Measurements from ENCODE around the gene UBE2E2.
"Not testable (repeated sequence)": the region's sequence is repeated elsewhere in the genome, so short reads cannot be mapped to it uniquely, and the experiment has no call there.

UBE2E2 gene

DNA sequence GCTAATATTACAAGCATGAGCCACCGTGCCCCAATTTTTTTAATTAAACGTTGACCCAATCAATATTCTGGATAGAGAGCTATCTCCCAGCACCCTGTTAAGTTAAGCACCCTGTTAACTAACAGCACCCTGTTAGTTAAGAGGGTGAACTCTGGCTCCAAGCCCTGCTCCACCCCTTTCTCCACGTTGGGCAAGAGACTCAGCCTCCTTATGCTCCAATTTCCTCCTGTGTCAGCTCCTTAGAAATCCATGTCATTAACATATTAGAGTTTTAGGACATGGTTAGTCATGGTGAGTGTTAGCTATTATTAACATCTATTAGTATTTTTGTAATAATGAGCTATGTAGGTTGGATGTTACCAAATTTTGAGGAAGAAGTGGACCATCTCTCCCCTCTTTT lies 385.4 kb downstream of the UBE2E2 start:
- DNase-seq (ENCODE audit: low read depth), result no peak

DNA sequence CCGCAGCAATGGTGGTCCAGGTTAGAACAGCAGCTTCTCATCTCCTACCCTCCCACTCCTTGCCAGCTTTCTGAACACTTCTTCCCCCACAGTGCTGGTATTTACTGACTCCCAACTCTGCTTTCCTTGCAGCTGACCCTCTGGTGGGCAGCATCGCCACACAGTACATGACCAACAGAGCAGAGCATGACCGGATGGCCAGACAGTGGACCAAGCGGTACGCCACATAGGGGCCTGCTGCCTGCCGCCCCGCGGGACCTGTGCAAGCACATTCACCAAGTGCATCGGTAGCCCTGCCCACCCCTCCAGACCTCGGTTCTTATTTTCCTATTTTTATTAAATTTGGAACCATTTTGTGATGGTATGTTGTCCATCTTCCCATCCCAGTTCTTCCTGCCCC lies 386.5 kb downstream of the UBE2E2 start:
- DNase-seq (ENCODE audit: low read depth), result no peak

DNA sequence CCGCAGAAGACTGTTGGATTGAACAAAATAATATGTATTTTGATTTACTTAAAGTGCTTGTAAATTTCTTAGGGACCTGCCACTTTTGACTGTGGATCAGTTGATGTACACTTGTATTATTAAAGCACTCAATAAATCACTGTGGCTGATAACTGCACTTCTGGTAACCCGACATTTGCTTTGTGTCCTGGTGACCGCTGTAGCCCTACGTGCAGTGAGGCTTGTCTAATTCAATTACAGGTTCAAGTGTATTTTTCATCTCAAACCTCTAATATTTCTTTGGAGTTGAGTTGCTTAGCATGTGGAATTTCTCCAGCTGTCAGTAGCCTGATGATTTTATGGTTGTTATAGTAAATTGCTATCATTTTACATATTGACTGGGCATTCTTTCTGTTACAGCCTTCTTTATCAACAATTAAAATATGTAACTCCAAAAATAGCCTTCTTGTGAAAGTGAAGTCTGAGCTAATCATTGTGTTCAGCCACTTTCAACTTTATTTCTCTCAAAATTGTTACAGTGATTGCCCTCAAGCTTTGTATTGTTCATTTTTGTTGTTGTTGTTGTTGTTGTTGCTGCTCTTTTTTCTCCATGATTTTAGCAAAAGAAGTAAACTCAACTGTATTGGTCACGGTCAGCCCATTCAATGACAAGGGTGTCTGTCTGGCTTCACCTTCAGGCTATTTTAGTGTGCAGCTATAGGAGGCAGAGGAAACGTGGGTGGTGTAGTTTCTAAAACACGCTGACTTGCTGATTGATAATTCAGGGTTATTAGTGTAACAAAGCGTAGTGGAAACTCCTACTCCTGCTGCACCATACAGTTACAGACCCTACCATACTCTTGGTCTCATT lies 387.5 kb downstream of the UBE2E2 start:
- DNase-seq (ENCODE audit: low read depth), result no peak

DNA sequence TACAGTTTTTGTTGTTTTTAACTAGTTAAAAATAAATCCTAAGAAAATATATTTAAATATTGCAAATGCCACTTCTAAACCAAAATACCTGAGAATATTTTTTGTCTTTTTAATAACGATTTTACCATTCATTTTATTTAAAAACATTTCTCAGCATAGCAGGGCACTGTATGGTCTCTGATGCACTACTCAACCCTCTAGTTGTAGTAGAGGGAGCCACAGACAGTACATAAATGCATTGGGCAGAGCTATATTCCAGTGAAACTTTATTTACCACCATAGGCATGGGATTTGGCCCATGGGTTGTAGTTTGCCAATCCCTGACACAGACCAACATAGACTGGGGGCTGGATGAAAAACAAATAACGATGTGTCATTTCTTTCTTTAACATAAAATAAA lies 388.2 kb downstream of the UBE2E2 start:
- DNase-seq (ENCODE audit: low read depth), result no peak

DNA sequence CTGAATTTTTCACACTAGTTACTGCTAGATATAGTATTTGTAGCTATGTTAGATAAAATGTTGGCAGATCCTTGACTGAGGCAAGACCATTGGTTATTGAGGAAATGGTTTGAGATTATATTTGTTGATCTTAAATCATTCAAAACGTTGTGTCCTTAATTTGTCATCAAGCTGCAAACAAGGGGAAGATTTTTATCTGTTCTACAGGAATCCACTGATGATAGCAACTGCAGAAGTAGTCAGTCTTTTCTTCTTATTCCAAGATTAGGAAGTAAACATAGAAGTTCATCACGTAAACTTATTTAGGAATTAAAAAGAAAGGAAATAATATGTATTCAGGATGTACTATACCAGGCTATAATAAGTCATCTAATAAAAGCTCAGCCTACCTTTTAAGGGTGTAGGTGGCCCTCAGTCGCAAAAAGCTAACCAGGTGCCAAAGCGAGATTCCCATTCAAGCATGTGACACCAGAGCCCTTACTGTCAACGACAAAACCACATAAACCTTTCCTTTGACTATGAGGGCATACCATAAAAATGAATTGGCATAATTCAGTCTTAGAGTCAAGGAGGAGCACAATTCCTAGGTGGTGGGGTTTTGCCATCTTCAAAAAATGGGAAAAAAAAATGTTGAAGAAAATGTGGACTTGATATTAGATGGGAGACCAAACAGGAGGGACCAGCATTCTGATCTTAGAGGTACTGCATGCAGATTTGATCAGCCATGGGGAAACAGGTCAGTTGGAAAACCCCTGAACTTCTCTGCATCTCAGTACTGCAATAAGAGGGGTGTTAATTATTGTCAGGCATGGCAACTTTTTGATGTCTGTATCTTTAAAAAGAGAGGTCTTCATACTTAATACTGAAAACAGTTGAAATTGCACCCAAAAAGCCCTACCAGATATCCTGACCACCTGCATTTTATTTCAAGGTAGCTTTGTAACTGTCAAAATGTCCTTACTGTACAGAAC lies 390.1 kb downstream of the UBE2E2 start:
- no peak for DNase-seq (ENCODE audit: low read depth)

DNA sequence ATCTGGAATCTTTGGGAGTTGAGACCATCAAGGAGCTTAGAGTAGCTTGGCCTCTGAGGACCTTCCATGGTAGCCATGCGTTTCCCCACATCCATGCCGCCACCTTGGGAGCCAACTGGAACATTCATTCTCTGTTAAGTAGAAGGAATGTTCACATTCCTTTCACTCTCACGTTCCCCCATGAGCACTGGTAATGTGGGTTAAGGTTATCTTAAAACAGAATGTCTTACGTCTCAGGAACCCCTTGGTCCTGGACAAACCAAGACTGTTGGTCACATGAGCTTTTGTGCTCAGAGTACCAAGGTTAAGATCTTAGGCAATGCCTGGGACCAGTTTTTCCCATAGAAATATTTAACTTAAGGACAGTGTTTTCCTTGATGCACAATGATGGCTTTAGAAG lies 390.9 kb downstream of the UBE2E2 start:
- DNase-seq (ENCODE audit: low read depth), result no peak

DNA sequence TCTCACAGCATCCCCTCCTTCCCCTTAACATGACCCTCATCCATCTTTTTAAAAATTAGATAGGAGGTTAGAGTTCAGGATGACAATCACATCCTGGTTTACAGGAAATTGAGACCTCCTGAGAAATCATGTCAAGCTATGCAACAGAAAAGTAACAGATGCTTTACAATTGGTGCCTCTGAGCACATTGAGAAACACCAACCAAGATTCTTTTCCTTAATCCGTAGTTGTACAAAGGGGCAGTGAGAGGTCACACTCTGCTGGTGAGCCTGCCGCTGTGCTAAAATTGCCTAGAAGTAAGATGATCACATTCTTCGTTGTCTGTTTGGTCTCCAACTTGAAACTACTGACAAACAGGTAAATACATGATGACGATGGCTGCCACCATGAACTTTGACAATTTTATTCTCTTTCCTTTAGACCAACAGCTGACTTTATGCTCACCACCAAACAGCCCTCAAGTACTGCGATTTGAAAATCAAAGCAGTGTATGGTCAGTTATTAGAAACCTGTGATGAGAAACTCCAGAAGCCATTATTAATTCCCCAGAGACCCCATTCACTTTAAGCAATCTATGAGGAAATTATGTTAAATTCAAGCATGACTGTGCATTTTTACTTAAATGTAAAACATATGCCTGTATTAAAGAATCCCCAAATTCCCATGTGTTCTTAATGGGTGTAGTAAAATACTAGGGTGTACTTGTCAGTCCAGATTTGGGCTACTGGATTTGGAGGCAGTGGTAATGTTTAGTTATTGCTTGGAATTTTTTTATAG lies 392.0 kb downstream of the UBE2E2 start:
- no peak for DNase-seq (ENCODE audit: low read depth)

DNA sequence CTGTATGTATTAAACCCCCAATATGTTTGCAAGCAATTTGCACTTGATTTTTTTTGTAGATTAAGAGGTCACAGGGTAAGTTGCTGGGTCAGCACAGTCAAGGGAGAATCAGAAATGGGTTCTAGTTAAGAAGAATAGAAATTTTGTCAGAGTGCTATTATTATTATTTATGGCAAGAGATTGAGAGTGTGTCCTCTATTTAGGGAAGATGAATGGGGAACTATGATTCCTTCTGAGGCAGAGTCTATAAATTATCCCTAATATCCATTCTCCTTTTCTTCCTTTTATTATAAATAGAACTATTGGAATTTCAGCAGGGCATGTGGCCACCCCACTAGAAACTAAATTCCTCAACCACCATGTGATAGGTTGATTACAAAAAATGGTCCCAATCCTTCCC lies 392.7 kb downstream of the UBE2E2 start:
- no peak for DNase-seq (ENCODE audit: low read depth)

DNA sequence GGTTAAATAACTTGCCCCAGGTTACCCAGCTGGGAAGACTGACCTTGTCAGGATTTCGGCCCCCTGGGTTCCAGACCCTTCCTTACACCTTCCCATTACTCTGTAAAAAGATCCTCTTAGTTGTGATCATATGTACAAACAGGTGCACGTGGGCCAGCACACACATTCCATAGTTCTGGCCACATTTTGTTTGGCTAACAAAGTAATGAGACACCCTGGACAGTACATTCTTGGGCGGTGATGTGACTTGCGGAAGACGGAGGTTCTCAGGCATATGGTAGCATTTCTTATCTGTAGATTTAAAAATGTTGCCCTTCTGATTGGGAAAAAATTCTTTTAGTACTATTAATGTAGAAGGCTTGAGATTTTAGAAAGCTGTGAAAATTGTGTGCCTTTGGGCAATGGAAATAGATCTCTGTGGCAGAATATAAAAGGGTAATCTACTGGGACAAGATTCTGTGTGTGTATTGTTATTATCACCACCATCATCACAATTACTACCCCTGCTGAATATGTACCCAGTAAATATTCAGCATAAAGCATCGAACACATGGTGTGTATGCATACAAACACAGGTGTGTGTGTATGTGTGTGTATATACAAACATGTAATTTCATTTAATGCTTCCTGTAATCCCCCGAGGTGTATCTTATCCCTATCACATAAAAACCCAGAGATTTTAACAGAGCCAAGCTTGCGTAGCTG lies 397.2 kb downstream of the UBE2E2 start:
- DNase-seq (ENCODE audit: low read depth), result no peak

DNA sequence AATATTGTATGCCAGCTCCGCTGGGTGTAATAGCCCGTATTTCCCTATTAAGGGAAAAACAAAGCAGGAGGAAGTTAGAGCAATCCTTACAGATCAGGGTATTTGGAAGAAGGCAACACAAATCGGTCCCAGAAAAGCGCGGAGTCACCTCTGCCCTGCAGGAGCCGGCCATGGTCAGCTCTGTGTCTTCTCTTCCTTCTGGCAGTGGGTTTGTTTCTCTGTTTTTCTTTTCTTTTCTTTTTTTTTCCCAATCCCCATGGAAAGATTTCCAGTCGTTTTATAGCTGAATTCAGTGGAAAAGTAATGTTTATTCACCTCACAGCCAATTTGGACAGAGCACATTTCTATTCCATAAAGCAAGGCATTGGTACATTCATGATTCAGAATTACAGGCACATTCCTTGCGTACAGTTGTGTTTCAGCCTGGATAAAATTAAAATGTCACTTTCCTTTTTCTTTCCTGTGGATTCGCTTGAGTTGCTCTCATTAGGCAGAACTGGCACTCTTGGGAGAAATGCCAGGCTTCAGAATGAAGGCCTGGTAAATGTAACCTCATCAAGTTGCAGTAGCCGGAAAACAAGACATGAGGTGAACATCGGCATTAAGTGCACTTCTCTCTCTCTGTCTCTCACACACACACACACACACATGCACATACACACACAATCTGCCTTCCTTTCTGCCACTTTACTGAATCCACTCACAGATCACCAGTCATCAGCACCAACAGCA lies 398.1 kb downstream of the UBE2E2 start:
- DNase-seq (ENCODE audit: low read depth), result no peak

DNA sequence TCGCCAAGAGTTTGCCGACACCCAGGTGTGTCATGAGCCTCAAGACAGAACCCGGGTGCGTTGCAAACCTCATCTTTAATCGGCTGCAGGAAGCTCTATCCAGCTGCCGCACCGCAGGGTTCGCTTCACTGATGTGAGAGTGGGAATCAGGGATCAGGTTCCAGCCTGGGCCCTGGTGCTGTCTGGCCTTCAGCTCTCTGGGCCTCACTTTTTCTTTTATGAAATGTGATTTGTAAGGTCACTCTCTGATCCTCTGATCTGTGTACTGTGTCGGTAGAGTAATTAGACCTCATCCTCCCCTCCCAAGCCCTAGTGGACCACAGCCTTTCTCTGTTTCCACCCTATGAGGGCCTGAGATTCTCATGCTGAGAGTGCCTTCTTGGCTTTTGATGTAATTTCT lies 399.8 kb downstream of the UBE2E2 start:
- DNase-seq (ENCODE audit: low read depth), result no peak

DNA sequence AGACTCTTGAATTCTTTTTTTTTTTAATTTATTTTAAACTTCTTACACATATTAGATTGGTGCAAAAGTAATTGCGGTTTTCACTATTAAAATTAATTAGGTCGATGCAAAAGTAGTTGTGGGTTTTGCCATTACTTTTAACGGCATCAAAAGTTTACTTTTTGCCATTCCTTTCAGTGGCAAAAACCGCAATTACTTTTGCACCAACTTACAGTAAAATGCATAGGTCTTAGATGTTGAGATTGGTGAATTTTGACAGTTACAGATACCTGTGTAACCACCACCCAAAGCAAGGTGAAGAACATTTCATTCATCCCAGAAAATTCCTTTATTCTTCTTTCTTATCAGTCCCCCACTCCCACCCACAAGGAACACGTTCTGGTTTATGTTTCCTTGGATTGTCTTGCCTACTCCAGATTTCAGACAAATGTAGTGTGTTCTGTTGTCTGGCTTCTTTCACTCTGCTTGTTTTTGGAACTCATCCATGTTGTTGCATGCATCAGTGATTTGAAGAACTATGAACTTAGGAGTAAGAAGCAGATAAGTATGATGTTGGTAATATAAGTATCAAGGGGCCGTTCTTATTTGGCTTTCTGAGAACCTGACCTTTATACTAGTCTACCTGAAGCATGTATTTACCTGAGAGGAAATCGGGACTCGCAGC lies 404.2 kb downstream of the UBE2E2 start:
- no peak for DNase-seq (ENCODE audit: low read depth)

DNA sequence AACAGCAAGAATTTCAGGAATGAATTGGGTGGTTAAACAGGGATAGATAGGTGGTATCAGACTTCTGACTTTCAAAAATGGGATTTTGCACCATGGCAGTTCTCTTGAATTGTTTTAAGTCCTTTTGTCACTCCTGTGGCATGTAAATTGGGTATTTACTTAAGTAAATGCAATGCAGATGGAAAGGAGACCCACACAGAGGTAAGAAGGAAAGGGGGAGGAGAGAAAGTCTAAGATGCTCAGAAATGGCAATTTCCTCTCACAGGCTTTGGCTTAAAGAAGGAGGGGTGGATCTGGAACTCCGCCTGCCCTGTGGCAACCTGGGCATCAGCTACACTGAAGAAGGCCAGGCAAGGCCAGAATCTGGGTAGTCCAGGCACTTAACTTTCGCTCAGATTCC lies 405.5 kb downstream of the UBE2E2 start:
- DNase-seq (ENCODE audit: low read depth), result no peak

DNA sequence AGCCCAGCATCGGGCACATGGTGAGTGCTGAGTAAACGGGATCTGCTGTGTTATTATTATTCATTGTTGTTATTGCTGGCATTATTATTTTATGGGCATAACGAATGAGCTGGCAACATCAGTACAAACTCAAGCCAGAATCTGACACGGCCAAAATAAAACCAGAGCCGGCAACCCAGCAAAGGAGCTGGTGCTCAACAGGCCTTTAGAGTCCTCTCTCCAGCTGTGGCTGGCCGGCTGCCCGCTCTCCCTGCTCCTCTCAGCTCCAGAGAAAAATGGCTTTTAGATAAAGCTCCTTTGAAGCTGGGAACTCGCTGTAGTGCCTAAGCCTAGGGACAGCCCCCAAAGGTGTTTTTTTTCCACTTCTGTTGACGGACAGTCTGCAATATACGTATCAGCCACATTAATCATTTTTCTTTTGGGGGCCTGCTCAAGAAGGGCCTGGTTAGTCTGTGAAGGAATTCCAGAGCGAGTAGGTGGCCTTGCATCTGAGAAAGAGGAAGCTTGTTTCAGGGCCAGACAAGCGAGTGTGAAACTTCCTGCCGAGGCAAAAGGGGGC lies 408.7 kb downstream of the UBE2E2 start:
- no peak for DNase-seq (ENCODE audit: low read depth)

DNA sequence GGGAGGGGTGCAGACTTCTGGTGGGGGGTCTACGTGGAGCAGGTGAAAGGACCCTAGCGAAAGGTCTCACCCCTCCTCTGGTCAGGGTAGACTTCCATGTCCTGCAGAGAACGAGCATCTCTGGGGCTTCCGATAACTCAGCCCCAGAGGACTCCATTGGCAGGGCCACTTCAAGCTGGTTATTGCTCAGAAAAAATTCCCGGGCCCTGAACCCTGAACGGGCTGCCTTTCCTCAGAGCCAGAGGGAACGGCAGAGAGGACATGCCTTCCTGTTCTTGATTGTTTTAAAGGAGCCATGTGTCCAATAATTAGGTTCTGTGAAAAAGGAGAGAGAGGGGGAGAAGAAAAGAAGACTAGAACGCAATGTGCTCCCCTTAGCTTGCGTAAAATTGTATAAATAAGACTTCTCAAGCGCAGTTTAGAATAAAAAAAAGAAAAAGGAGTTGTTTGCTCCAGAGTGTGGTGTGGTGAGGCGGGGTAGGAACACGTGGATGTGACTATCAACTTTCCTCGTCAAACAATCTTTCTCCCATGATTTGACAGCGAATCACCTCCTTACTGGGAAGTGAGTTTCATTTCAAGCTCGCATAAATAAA lies 409.3 kb downstream of the UBE2E2 start:
- DNase-seq (ENCODE audit: low read depth), result no peak

DNA sequence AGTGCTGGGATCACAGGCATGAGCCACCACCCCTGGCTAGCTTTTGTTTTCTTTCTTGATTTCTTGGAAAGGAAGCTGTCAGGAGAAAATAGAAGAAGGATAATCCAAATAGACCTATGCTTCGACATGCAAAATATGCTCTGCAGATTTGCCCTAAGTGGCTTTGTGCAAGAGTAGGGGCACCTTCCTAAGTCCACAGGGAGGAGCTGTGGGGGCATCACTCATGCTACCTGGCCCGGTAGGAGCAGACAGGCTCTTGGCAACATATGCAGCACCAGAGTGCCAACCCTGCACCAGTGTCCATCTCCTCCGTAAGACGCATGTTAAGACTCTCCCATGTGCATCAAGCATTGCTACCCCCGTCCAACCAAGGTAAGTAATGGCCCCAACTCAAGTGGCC lies 411.9 kb downstream of the UBE2E2 start:
- no peak for DNase-seq (ENCODE audit: low read depth)

DNA sequence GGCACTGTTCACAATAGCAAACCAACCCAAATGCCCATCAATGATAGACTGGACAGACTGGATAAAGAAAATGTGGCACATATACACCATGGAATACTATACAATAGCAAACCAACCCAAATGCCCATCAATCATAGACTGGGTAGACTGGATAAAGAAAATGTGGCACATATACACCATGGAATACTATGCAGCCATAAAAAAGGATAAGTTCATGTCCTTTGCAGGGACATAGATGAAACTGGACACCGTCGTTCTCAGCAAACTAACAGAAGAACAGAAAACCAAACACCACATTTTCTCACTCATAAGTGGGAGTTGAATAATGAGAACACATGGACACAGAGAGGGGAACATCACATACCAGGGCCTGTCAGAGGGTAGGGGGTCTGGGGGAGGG lies 415.3 kb downstream of the UBE2E2 start:
- DNase-seq (ENCODE audit: low read depth), result not testable (repeated sequence)

DNA sequence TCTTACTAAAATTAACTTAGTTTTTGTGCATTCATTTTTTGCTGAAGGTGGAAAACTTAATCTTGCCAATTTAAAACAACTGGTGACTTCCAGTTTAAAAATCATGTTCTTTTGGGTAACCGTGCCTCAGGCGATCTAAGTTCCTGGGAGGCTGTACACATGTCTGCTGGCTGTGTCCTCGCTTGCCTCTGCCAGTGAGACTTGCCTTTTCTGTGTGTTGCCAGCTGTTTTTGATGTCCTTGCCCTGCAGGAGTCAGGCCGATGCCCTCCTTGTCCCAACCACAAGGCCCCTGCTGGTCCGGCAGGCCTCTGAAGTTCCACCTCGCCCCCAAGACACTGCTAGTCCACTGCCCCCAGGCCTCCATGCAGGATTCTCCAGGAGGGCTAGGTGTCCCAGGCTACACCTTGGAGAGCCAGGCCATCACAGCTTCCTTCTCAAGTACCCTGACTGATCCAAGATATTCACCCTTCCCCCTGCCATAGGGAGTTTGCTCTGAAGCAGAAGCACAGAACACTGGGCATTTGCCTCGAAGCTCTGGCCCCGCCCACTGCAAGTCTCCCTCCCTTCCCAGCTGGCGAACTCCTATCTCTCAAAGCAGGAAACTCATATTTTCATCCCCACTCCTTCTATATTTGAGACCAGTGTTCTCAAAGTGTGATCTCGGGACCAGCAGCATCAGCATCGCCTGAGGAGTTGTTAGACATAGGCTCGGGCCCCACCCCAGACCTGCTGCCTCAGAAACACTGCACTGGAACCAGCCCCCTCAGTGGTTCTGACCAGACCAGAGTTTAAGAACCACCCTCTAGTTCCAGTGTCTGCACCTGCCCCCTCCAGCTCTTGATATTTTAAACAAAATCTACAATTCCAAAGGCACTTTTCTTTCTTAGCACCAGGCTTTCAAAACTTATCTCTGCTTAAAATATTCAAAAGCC lies 416.8 kb downstream of the UBE2E2 start:
- no peak for DNase-seq (ENCODE audit: low read depth)

DNA sequence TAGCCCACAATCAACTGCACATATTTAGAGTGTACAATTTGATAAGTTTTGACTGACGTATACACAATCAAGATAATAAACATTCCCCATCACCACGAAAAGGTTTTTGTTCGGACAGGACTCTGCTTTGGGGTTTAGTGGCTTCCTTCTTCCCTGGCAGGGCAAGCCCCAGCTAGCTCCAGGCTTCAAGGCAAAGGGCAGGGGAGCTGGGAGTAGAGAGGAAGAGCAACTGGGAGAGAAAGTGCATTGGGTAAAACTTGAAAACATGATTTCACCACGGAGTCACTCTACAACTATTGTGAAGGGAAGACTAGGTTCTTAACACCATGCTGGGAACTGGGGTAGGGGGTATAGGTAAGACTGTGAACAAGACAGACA lies 417.5 kb downstream of the UBE2E2 start:
- DNase-seq (ENCODE audit: low read depth), result no peak
